ENCODE results near the gene CEBPE.
A peak's percentile ranks its signal among the peaks of the same experiment; 100 is the strongest.

CEBPE gene

DNA sequence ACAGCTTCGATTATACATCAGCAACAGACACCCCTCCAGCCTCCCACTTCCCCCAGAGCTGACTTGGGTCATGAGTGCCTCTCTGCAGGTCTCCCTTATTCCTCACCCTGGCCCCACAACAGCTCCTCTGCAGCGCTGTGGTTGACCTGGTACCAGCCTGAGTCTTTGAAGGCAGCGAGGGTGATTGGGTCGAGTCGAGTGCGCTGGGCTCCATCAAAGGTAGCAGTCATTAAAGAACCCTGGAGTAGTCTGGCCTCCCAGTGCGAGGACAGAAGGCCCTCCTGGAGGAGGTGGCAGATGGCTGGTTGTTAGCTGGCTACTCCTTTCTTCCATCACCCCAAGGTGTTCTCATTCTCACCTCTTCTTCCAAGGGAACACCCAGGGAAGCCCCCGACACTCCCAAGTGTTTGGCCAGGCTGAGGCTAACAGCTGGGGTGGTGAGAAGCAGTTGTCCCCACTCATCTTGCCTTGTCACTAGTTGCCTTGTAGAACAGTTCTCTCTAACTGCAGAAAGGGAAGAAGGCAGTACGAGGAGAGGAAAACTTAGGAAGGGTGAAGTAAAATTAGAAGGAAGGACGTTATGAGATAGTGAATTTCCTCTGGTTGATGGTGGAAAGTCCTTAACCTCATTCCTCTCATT lies 16.9 kb downstream of the CEBPE start:
- in situ Hi-C loops (cut with HindIII; ENCODE audit: low pct_unique_long_range_greater_than_20kb, low sequenced_read_pairs): no loop called here
- TF ChIP-seq JUND (IDR thresholded peaks at IDR 0.05; ENCODE audit: low read depth): no peak
- no peak for DNase-seq (ENCODE audit: low read depth in 1 of 2, low spot score in 1 of 2)

DNA sequence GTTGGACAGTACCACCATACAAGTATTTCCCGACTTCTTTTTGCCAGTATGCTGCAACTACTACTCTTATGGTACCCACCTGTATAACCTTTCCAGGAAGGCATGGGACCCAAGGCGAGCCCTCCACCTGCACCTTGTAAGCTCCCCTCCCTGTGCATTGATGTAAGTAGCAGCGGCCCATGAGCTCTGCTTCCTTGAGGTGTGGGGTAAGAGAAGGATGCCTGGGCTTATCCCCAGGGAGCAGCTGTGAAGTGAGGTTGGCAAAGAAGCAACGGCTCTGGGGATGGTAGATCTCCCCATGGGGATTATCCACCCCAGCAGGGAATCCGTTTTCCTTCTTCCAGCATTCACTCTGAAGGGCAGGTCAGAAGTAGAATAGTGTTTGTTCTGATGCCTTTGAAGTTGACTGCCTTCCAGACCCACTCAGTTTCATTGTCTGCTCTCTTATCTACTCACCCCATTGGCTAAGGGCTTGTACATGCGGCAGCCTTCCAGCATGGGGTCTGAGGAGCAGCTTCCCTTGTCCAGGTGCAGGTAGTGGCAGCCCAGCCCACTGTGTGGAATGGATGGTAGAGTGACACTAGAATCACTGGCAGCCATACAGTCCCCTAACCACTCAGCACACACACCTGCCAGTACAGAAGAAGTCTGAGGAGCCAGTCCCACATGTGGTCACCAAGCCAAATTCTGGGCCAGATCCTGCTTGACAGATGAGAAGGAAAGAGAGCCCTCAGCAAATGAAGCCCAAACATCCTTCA lies 17.7 kb downstream of the CEBPE start:
- no peak for DNase-seq (ENCODE audit: low read depth in 1 of 2, low spot score in 1 of 2)
- in situ Hi-C loops (cut with HindIII; ENCODE audit: low pct_unique_long_range_greater_than_20kb, low sequenced_read_pairs): no loop called here
- TF ChIP-seq JUND (IDR thresholded peaks at IDR 0.05; ENCODE audit: low read depth): no peak

DNA sequence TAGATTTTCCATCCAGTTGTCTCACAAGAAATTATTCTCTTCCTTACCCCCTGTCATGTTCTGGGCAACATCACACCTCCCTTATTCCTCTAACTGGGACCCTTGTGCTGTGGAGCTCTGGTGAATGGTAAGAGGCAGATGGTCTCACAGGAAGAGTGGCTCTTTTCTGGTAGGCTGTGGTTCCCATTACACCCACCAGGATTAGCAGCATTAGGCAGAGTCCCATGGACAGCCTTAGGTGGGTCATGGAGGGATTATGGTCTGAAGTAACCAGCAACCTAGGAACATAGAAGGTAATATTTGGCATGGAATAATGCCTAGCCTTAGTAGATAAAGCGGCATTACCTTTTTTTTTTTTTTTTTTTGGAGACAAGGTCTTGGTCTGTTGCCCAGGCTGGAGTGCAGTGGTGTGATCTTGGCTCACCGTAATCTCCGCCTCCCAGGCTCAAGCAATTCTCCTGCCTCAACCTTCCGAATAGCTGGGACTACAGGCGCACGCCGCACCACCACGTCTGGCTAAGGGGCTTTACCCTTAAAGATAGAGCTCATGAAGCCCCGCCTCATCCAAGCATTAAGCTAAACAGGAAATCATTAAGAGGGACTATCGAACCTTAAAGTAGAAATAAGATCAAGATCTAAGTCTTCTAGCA lies 19.7 kb downstream of the CEBPE start:
- no peak for TF ChIP-seq JUND (IDR thresholded peaks at IDR 0.05; ENCODE audit: low read depth)
- DNase-seq (ENCODE audit: low read depth in 1 of 2, low spot score in 1 of 2): no peak
- in situ Hi-C loops (cut with HindIII; ENCODE audit: low pct_unique_long_range_greater_than_20kb, low sequenced_read_pairs): no loop called here

DNA sequence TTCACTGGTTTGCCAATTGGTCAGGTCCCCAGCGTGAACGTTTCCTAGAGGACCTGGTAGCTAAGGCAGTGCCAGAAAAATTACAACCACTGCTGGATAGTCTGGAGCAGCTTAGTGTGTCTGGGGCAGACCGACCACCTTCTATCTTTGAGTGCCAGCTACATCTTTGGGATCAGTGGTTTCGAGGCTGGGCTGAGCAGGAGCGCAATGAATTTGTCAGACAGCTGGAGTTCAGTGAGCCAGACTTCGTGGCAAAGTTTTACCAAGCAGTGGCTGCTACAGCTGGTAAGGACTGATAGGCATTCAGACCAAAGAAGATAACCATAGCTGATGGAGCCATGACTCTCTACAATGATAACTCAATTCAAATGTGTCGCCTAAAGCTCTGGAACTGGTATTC lies 21.3 kb downstream of the CEBPE start:
- TF ChIP-seq JUND (IDR thresholded peaks at IDR 0.05; ENCODE audit: low read depth): no peak
- in situ Hi-C loops (cut with HindIII; ENCODE audit: low pct_unique_long_range_greater_than_20kb, low sequenced_read_pairs): no loop called here
- no peak for DNase-seq (ENCODE audit: low read depth in 1 of 2, low spot score in 1 of 2)

DNA sequence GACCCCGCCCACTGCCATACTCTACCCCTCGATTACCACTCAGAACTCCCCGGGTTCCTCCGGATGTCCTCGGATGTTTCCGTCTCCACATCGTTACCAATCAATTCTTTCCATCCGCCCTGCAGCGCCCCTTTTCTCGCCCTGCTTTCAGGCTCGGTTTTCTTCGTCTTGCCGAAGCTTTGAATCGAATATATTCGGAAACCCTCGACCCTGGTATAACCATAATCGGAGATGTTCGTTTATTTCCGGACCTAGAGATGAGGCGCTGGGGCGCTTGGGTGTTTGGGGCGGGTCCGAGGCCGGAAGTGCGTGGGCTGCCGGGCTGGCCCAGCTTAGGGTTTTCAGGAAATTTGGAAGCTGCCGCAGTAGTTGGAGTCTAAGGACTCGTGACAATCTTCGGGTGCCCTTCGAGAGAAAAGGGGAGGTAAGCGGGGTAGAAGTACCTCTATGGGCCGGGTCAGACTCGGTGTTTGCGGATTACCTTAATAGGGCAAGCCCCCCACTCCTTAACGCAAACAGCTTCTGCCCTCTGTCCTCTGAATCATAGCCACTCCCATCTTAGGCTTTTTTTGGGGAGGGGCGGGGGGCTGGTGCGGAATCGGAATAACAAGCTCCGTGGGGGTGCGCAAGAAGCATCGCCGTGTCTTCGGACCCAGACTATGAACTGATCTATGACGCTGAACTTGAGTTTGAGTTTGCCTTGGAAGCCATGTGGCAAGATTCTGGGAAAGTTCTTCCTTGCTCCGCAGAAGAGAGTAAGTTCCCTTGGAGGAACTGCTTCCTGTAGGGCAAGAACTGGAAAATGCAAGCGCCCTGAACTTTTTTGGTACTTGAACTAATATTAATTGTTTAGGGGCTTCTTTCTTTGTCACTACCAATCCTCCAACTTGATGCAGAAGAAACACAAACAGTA lies 23.6 kb downstream of the CEBPE start, which contains the start of gene C14orf119:
Gene C14orf119 (plus strand): TSS at position 310 of the 913 bp plus-strand sequence. CDS start 2,154 bp downstream, outside the sequence.
- no peak for TF ChIP-seq JUND (IDR thresholded peaks at IDR 0.05; ENCODE audit: low read depth)
- in situ Hi-C loops (cut with HindIII; ENCODE audit: low pct_unique_long_range_greater_than_20kb, low sequenced_read_pairs): no loop called here
- DNase-seq (ENCODE audit: low read depth in 1 of 2, low spot score in 1 of 2): peak; percentile 95 to 99

DNA sequence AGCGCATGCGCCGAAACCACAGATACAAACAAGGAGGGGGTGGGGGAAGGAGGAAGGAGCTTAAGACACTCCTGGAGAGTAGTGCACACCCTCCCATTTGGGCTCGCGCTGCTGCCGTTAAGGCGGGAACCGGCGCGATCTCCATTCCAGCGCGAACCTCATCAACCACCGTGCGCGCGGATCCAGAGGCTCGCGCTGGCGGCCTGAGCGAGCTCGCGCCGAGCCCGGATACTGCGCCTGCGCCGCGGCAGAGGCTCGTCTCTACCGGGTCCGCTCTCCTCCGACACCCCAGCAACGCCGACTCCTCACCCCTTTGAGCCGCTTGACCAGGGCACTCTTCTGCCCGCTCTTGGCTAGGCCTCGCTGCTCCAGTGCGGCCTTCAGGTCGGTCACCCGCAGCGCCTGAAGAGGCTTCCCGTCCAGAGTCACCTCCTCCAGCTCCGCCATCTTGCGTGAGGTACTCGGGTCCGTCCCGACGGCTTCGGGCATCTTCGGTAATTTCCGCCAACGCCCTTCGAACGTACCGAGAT lies 24.3 kb downstream of the CEBPE start, which contains the start of gene ACIN1:
Gene ACIN1 (minus strand): TSS at position 471 of the 530 bp plus-strand sequence. CDS start 24 bp downstream, at position 447.
- peak; percentile 26 to 78 for DNase-seq (ENCODE audit: low read depth in 1 of 2, low spot score in 1 of 2)
- TF ChIP-seq JUND (IDR thresholded peaks at IDR 0.05; ENCODE audit: low read depth): no peak
- in situ Hi-C loops (cut with HindIII; ENCODE audit: low pct_unique_long_range_greater_than_20kb, low sequenced_read_pairs): no loop called here

DNA sequence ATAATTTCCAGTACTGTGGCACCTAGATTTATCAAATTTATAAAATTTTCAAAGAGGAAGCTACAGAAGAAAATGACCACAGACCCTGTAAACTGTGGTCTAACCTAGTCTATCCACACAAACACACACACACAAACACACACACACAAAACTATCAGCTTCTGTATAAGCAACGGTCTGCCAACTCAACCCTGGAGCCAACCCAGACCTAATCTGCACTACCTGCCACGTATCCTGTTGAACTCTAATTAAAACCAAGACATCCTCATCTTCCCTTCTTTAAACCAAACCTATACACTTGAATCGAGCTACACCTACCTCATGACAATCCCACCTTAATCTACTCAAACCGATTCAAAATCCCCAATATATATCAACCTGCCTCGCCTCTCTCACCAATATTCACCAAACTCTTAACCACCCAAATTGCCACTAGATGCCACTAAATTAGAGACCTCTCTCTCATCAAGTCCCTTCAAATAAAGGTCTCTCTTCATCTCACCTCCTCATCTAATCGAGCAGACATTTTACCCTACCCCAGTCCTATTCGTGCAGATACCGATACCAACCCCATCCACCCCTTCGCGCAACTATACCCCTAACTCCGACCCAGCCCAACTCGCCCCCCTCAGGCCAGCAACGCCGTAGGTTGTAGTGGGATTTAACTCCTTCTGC lies 24.9 kb downstream of the CEBPE start:
- DNase-seq (ENCODE audit: low read depth in 1 of 2, low spot score in 1 of 2): no peak
- no peak for TF ChIP-seq JUND (IDR thresholded peaks at IDR 0.05; ENCODE audit: low read depth)
- in situ Hi-C loops (cut with HindIII; ENCODE audit: low pct_unique_long_range_greater_than_20kb, low sequenced_read_pairs): no loop called here

DNA sequence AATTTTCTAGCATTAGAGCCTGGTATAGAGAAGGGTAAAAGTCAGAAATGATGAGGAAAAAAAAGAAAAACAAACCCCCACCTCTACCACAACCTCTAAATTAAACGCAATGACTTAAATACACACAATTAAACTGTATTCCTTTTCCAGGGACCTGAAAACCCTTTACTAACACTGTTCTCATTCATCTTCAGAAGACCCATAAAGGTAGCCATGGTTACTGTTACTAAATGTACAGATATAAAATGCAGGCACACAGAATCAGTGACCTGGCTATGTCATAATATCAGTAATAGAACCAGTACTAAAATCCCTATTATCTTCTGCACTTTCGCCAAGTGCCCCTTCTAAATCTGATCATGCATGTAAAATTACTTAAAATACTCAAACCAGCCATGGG lies 25.5 kb downstream of the CEBPE start:
- in situ Hi-C loops (cut with HindIII; ENCODE audit: low pct_unique_long_range_greater_than_20kb, low sequenced_read_pairs): no loop called here
- no peak for TF ChIP-seq JUND (IDR thresholded peaks at IDR 0.05; ENCODE audit: low read depth)
- no peak for DNase-seq (ENCODE audit: low read depth in 1 of 2, low spot score in 1 of 2)

DNA sequence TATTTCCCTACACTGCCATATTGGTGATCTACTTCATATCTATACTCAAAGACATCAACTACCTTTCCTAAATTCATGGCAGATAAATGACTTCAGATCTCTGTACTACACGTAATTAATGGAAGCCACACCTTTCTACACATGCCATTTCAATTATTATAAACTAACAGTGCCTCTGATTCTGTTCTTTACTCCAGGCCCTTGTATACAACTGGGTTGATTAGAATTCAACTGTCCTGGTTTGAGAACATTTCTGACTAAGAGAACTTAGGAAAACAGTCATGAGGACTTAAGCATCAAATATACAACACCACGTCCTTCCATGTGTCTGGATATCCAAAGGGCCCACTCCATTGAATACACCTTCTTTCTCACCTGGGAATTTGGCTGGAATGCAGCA lies 26.0 kb downstream of the CEBPE start:
- TF ChIP-seq JUND (IDR thresholded peaks at IDR 0.05; ENCODE audit: low read depth): no peak
- in situ Hi-C loops (cut with HindIII; ENCODE audit: low pct_unique_long_range_greater_than_20kb, low sequenced_read_pairs): no loop called here
- no peak for DNase-seq (ENCODE audit: low read depth in 1 of 2, low spot score in 1 of 2)

DNA sequence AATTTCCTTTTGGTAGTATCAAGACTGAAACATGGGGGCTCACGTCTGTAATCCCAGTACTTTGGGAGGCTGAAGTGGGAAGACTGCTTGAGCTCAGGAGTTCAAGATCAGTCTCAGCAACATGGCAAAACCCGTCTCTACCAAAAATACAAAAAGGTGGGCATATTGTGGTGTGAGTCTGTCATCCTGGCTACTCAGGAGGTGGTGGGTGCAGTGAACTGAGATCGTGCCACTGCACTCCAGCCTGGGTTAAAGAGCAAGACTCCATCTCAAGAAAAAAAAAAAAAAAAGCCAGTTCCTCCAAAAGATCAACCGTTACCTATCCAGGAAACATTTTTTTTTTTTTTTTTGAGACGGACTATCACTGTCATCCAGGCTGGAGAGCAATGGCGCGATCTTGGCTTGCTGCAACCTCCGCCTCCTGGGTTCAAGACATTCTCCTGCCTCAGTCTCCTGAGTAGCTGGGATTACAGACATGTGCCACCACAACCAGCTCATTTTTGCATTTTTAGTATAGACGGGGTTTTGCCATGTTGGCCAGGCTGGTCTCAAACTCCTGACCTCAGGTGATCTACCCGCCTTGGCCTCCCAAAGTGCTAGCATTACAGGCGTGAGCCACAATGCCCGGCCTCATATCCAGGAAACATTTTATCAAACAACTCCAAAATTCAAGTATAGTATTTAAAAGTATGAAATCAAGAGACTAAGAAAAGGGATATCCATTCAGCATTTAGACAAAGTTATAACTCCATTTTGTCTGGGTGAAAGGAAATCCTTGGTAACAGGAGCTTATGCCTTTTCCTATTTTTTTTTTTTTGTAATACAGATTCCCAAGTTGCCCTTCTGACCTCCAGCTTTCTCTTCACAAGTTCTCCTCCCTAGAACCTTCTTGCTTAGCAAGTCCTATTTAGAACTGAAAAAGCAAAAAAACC lies 27.5 kb downstream of the CEBPE start:
- TF ChIP-seq JUND (IDR thresholded peaks at IDR 0.05; ENCODE audit: low read depth): no peak
- in situ Hi-C loops (cut with HindIII; ENCODE audit: low pct_unique_long_range_greater_than_20kb, low sequenced_read_pairs): no loop called here
- DNase-seq (ENCODE audit: low read depth in 1 of 2, low spot score in 1 of 2): no peak
